ENCODE measurements around the gene SPATA24.
"Not testable (repeated sequence)": the region's sequence is repeated elsewhere in the genome, so short reads cannot be mapped to it uniquely, and the experiment has no call there.

Gene SPATA24

DNA sequence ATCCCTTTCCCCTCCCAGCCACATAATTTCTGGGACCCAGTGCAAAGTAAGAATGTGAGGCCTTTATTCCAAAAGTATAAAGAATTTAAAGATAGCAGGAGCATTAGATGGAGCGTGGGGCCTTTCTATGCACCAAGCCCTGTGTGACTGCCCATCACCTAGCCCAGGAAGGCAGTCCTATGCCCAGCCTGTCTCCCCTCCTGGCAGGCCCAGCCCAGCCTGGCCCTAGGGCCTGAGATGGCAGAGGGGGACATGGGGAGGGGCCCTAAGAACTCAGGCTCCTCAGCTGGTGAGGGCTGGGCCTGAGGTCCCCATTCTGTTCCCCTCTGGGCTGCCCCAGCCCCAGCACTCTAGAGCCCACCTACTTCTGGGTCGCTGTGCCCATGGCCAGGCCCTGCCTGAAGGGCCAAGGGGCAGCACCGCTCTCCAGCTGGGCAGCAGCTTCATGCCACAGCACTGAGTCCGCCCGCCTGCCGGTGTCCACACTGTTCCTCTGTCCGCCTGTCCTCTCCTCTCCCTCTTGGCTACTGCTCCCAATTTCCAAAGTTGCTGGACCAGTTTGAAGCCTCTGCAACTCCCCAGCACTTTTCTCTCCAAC, 19.8 kb downstream of the SPATA24 start:
- DNase-seq (ENCODE audit: low read depth in 2 of 3, low spot score in 1 of 3), result no peak

DNA sequence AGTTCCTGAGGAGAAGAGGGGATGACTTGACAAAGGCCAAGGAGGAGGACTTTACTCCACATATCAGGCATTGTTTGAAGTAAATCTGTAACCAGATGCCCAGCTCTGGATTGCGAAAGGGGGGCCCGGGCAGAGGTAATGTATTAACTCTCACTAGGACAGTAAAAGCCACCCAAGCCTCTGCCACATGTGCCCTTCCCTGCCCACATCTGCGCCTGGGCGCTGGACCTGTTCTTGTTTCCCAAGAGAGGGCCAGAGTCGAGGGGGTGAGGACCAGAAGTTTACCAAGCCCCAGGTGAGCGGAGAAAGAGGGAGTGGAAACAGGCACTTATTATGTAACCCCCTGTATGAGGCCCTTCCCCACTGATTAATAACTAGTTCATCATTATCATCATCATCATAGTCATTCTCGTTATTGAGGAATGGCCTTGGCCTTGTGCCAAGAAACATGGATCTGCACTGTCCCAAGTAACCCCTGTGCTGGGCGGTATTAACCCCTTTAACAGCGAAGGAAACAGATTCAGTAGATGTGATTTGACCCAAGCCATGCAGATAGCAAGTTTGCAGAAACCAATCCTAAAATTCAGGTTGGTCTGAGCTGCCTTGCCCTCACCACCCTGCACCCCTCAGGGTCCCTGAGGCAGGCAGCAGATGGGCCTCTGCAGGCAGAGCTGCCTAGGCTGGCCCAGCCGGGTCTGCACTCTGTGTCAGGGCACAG, 20.5 kb downstream of the SPATA24 start, which contains the start of gene SLC23A1:
Gene SLC23A1, minus strand, starts transcription at position 23 of the 718 bp plus-strand sequence. CDS start 44 bp downstream, outside the sequence.
- DNase-seq (ENCODE audit: low read depth in 2 of 3, low spot score in 1 of 3), result no peak

DNA sequence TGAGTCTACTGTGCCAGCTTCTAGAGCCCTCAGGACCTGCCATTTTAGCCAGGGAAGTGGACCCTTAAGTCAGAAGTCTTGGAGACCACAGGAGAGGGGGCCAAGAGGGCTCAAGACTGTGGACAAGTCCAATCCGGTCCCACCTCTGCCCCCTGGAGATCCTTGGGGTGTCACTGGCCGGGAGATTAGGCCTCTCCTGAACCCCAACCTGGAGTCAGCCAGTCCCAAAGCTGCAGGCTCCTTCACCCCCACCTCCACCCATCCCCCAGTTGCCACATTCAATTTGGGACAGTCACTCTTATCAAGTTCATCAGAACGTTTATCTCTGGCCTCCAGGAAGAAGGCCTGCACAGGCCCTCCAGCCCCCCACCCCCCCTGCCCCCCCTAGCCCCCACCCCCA, 21.1 kb downstream of the SPATA24 start:
- no peak for DNase-seq (ENCODE audit: low read depth in 2 of 3, low spot score in 1 of 3)

DNA sequence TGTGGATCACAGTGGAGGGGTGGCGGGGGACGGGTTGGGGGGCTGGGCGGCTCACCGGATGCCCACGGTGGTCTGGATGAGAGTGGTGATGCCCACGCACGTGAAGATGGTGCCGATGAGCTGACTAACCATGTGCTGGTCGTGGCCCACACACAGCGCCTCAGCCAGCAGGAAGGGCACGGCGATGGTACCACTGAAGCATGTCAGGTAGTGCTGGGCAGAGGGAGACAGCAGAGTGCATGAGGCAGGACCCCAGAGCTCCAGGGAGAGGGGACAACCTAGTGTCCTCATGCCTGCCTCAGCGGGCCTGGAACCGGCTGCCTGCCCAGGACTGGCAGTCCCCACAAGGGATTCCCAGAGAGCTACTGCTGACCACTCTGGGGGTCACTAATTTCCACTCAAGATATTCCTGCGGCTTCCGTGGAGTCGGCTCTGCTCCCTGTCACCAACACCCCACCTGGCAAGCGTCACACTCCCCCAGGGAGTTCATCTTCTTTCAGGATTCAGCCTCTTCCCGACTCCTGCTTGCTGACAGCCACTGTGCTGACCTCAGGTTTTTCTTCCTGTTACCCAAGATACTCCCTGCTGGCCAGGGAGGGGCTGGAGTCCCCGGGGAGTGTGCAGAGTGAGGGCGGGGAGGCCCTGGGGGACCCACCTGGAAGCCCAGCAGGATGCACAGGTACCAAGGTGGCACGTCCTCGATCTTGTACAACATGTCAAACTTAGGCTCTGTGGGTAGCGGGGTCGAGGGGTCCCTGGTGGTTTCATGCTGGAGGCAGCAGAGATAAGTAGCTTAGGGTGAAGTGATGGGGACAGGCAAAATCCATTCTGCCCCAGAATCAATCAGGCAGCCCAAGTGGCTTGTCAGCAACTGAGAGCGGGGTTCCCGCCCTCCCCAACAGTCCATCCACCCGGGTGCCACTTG, 21.8 kb downstream of the SPATA24 start:
- no peak for DNase-seq (ENCODE audit: low read depth in 2 of 3, low spot score in 1 of 3)

DNA sequence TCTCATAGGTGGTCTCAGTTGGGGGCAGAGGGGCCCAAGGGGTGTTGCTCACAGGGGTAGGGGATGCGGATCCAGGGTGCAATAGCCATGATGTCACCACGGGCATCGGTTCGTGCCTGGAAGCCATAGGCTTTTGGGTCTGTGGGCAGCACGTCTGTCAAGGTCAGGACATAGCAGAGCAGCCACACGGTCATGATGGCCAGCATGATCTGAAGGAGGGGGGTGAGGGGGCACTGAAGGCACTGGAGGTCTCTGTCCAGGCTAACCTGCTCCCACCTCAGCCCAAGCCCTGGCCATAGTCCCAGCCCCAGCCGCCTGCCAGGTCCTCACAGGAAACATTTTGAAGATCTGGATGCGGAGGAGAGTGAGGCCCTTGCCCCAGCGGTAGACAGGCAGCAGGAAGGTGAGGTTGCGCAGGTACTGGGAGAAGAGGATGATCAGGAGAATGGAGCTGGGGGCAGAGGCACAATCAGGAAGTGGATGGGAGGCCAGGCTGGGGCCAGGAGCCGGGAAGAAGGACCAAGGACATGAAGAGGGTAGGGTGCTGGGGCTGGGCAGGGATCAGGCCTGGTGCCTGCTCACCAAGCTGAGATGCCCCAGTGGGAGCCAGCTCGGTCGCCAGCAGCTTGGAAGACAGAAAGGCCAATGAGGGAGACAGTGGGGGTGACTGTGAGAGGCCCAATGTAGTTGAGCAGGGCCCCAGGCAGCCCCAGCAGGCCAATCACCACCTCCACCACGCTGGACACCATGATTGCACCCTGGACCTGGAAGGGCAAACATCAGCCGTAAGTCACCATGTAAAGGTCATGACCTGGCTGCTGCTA, 24.1 kb downstream of the SPATA24 start:
- DNase-seq (ENCODE audit: low read depth in 2 of 3, low spot score in 1 of 3), result no peak

DNA sequence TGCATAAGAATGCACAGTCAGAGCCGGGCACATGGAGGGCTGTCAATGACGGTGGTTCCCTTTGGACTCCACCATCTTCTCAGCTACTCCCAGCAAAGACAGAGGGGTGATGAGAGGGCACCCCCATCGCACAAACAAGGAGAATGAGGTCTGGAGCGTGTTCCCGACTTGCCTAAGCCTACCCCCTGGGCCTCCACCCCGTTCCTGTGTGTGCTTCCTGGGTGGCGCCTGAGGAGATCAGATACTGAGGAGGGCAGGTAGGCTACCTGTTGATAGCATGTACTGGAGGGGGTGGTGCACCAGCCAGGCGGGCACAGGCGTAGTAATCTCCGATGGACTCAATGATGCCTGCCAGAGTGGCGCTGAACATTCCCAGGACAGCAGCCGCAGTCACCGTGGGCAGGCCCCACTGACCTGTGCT, 24.9 kb downstream of the SPATA24 start:
- DNase-seq (ENCODE audit: low read depth in 2 of 3, low spot score in 1 of 3), result no peak

DNA sequence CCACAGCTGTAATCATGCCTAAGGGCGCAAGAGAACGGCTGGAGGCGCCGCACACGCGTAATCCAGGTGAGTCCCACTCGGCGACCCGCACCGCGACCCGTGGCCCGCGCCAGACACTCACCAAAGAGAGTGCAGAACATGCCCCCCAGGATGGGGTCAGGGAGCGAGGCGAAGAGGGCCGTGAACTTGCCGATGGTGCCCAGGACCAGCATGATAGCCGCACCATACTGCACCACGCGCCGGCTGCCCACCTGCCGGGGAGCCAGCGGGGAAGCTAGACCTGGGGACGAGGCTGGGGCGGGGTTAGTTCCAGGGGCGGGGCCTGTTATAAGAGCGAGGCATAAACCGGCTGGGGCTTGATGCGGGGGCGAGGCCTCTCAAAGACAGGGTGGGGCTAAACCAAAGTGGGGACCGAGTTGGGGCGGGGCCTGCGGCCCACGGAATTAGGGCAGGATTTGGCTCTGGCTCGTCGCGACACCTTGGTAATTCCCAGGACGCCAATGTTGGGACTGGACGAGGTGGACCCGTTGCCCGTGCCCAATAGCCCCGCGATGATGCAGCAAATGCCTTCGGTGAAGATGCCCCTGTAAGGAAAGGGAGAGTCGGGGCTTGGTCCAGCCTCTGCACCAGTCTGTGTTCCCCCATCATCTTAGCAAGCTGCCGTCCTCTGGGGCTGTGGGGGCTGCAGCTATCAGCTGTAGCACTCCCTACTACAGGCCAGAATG, 25.6 kb downstream of the SPATA24 start:
- no peak for DNase-seq (ENCODE audit: low read depth in 2 of 3, low spot score in 1 of 3)

DNA sequence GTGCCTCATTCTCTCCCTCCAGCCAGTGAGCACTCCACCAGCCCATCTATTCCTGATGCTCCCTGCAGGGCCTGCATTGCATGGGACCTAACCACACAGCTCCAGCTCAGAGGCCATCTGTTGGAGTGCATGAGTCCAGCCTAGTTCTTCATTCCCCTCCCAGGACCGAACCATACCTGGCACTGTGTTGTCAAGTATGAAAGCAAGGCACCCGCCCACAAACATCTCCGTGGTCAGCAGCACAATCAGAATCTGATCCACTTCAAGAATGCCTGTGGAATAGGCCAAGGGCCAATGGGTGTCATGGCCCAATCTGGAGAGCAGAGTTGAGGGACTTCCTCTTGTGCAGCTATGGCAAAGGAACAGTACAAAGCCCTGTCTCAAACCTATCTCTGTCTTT, 26.7 kb downstream of the SPATA24 start:
- DNase-seq (ENCODE audit: low read depth in 2 of 3, low spot score in 1 of 3), result no peak

DNA sequence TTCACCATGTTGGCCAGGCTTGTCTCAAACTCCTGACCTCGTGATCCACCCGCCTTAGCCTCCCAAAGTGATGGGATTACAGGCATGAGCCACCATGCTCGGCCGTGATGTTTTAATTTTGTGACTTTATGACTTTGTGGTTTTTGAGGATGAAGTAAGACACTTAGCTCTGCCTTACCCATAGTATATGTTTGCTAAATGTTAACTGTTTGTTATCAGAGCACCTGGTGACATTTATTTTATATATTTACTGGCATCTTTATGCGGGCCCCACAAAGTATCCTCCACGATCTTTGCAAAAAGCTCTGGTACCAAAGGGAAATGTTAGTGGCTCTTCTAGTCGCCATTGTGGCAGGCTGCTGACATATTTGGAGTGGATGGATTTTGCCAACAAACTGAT, 27.5 kb downstream of the SPATA24 start:
- no peak for DNase-seq (ENCODE audit: low read depth in 2 of 3, low spot score in 1 of 3)

DNA sequence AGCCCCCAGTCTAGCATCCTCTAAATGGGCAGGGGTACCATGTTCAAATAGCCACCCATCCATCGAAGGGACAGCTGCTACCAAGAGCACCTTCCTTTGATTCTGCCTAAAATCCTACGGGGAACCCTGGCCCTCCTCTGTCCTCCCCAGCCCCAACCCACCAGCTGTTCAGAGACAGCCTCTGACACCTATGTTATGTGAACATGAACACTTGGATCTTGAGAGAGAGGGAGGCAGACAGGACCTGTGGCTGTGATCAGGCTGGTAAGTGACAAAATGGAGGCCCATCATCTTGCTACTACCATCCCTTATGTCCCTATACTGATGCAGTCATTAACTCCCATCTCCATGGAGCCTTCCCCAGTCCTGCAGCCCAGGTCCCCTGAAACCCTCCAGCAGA, 29.0 kb downstream of the SPATA24 start:
- DNase-seq (ENCODE audit: low read depth in 2 of 3, low spot score in 1 of 3), result no peak

DNA sequence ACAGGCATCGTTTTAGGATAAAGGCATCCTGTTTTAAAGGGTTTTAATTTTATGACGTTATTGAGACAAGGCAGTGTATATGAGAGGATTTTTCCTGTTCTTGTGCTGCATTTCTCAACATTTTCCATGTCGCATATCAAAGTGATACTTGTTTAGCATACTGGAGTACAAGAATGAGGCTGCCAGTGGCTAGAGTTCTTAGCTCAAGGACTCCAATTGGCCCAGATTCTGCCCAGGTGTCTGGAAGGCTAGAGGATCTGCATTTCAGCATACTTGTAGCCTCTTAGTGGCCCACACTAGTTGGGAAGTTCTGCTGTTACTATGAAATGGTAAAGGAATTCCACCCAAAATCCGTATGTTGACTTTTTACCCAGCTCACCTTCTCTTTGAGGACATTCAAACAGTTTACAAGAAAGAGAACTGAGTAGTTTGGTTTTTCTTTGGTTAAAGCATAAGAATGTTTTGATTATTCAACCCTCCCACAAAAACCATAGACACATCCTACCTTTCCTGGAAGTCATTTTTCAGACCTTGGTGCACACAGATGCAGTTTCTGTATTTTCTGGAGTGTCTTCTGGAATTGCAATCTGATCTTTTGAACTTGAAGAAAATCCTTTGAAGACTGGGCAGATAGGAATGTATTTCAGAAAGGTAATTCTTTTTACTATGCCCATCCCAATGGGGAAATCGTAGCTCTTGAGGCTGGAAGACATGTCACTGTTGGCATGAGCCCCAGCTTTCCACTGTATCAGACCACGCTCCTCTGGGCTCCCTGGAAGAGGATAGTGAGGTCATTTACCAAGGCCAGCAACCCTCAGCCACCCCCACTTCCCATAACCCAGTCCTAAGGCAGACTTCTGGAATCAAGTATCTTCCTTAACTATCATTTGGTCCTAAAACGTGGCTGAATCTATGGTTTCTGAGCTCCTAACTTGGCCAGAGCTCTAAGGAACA, 32.1 kb downstream of the SPATA24 start:
- DNase-seq (ENCODE audit: low read depth in 2 of 3, low spot score in 1 of 3), result no peak

DNA sequence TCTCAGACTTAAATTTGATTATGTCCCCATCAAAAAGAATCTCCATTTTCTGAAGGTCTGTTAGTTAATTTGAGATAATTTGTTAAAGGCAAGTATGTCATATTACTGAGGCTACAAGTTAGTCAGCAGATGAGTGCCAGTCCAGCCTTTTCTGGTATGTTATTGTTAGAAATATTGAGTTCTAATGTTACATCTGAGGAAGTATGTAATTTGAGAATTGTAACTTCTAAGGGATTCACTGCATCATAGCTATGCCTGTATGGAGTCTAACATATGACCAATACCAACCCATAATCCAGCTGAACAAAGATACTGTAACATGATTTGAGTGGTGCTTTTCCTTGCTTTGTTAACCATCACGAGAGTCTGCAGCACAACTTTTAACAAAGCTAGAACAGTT, 34.7 kb downstream of the SPATA24 start:
- DNase-seq (ENCODE audit: low read depth in 2 of 3, low spot score in 1 of 3), result no peak

DNA sequence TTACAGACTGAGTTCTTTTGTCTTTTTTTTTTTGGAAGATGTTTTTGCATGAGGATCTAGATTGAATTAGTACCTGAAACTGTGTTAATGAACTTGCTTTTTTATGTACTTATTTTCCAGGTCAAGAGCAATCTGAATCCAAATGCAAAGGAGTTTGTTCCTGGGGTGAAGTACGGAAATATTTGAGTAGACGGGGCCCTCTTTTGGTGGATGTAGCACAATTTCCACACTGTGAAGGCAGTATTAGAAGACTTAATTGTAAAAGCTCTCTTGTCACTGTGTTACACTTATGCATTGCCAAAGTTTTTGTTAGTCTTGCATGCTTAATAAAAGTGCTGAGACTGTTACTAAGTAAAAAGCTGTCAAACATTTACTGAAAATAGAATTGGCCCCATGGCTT, 35.3 kb downstream of the SPATA24 start:
- no peak for DNase-seq (ENCODE audit: low read depth in 2 of 3, low spot score in 1 of 3)

DNA sequence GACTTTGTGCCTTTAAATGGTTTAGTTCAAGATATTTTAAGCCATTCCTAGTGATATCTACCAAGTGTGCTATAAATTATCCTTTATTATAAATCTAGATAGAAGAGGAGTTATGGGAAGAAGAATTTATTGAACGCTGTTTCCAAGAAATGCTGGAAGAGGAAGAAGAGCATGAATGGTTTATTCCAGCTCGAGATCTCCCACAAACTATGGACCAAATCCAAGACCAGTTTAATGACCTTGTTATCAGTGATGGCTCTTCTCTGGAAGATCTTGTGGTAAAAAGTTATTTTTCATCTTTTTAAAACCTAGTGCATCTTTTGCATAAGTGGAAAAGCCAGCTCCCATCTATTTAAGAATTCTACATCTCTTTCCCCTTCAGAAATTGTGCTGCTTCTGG, 39.4 kb downstream of the SPATA24 start:
- DNase-seq (ENCODE audit: low read depth in 2 of 3, low spot score in 1 of 3), result no peak

DNA sequence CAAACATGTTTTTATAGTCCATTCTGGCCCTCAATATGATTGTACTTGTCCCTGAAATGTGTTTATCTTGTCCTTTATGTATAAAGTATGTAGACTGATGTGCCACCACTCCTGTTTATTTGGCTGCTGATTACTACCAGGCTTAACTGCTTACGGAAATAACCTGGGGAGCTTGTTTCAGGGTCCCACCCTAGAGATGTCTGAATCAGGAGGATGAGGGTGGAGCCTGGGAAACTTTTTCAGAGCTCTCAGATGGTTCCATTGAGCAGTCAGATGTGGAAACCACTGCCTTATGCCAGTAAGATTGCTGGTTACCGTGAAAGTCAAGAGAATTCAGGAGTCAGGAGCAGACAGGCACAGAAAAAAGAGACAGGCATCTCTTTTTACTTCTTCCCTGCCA, 40.0 kb downstream of the SPATA24 start:
- DNase-seq (ENCODE audit: low read depth in 2 of 3, low spot score in 1 of 3), result no peak

DNA sequence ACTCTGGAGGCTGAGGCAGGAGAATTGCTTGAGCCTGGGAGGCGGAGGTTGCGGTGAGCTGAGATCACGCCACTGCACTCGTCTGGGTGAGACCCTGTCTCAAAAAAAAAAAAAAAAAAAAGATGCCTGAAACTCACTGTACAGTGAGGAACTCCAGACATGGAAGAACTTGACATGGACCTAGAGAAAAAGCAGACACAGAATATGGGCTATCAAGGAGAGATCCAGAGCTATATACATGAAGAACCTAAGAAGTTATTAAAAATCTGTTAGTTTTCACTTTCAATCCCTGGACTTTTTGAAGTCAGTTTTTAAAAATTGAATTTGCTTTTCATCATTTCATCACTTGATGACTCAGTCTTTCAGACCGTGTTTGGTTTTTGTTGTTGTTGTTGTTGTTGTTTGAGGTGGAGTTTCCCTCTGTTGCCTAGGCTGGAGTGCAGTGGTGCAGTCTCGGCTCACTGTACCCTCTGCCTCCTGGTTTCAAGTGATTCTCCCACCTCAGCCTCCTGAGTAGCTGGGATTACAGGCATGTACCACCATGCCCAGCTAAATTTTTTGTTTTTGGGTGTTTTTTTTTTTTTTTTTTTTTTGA, 42.0 kb downstream of the SPATA24 start:
- DNase-seq (ENCODE audit: low read depth in 2 of 3, low spot score in 1 of 3), result no peak

DNA sequence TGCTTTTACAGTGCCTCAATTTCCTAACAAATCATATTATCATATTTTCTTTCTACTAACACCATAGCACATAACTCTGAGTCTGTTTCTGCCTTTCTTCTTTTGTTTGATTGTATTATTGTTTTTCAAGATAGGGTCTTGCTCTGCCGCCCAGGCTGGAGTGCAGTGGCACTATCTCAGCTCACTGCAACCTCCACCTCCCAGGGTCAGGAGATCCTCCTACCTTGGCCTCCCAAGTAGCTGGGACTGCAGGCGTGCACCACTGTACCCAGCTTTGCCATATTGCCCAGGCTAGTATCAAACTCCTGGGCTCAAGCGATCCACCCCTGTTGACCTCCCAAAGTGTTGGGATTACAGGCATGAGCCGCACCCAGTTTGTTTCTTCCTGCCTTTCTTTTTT, 43.5 kb downstream of the SPATA24 start:
- no peak for DNase-seq (ENCODE audit: low read depth in 2 of 3, low spot score in 1 of 3)

DNA sequence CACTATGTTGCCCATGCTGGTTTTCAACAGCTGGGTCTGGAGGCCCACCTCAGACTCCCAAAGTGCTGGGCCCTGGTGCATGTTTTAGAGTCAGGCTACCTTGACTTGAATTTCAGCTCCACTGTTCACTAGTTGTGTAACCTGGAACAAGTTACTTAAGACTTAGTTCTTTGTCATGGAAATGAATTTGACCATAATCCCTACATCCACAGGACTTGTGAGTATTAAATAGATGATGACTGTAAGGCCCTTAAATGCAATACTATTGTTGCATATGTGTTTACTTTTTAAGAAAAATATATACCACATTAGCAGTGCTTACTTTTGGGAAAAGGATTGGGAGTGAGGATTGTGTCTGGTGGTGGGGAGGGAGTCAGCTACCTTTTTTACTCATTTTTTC, 45.8 kb downstream of the SPATA24 start:
- DNase-seq (ENCODE audit: low read depth in 2 of 3, low spot score in 1 of 3), result no peak

DNA sequence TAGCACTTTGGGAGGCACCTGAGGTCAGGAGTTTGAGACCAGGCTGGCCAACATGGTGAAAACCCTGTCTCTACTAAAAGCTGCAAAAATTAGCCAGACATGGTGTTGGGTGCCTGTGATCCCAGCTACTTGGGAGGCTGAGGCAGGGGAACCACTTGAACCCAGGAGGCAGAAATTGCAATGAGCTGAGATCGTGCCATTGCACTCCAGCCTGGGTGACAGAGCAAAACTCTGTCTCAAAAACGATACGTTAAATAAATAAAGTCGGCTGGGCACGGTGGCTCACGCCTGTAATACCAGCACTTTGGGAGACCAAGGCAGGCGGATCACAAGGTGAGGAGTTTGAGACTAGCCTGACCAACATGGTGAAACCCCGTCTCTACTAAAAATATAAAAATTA, 48.0 kb downstream of the SPATA24 start:
- DNase-seq (ENCODE audit: low read depth in 2 of 3, low spot score in 1 of 3), result not testable (repeated sequence)

Data from stimulated activated CD4-positive, alpha-beta T cell treated with anti-CD3 and anti-CD28 coated beads, Interleukin-12 subunit alpha, Interleukin-12 subunit beta, amount 100 ng/mL, for 48 hours (primary cell).